IMR-90 (cell line): ENCODE data around the gene ARPC5. TPM values are rescaled to one million over a fixed set of nuclear protein-coding genes. Genes with fewer than 3 reads are reported as not detected.

Experiments used
- ATAC-seq: fragments of 200-7000 bp; cut with Tn5 transposase; 2 replicates; pipeline ENCODE4 v1.9.1; 2020; ENCODE audit warnings: low read depth, mild to moderate bottlenecking, moderate library complexity
- BruUV-seq: library from RNA; stranded (reverse); fragments of 400-500 nt; replicated peaks from 2 replicates; lab custom pipeline; 2021; lab: Mats Ljungman, UMichigan
- CTCF ChIA-PET: fragments of 300-600 bp; formaldehyde crosslinking; extraction: SDS; loops from one replicate; lab custom pipeline; 2021; ENCODE audit warnings: antibody characterized with exemption; lab: Yijun Ruan, JAX
- POLR2A ChIA-PET: fragments of 300-600 bp; sonication (Branson Sonifier 250); formaldehyde crosslinking; loops from one replicate; lab custom pipeline; 2022; ENCODE audit warnings: antibody characterized with exemption; ENCODE audit not compliant: unreplicated experiment; lab: Charles Lee
- DNase-seq: peaks from one replicate; pipeline ENCODE4 v3.0.0; 2013
- H2AFZ ChIP-seq: replicated peaks from 2 replicates; pipeline ENCODE3; 2013; ENCODE audit warnings: low read length, mild to moderate bottlenecking; ENCODE audit not compliant: poor library complexity
- H2AK5ac ChIP-seq: 2 replicates; pipeline ENCODE4 v1.6.1; 2013; ENCODE audit warnings: low read depth, low read length, inconsistent platforms
- H2AK9ac ChIP-seq: replicated peaks from 2 replicates; pipeline ENCODE3; 2013; ENCODE audit warnings: mild to moderate bottlenecking, low read depth, low read length, moderate library complexity; ENCODE audit not compliant: poor library complexity
- H2BK120ac ChIP-seq: 2 replicates; pipeline ENCODE4 v1.6.1; 2013; ENCODE audit warnings: low read depth, low read length, inconsistent platforms
- H2BK15ac ChIP-seq: 3 replicates; pipeline ENCODE4 v1.6.1; 2013; ENCODE audit warnings: low read depth, low read length, inconsistent platforms
- H2BK20ac ChIP-seq: 2 replicates; pipeline ENCODE4 v1.6.1; 2013; ENCODE audit warnings: low read depth, mild to moderate bottlenecking, inconsistent platforms, low read length, moderate library complexity
- H2BK5ac ChIP-seq: 2 replicates; pipeline ENCODE4 v1.6.1; 2013; ENCODE audit warnings: mild to moderate bottlenecking, low read depth, low read length, inconsistent platforms; ENCODE audit not compliant: poor library complexity, severe bottlenecking
- H3K14ac ChIP-seq: replicated peaks from 2 replicates; pipeline ENCODE4 v1.6.1; 2013; ENCODE audit warnings: low read depth, low read length, inconsistent platforms
- H3K18ac ChIP-seq: 2 replicates; pipeline ENCODE4 v1.6.1; 2013; ENCODE audit warnings: low read depth, low read length, control low read depth
- H3K23ac ChIP-seq: 2 replicates; pipeline ENCODE4 v1.6.1; 2013; ENCODE audit warnings: low read depth, low read length, inconsistent platforms
- H3K27ac ChIP-seq: 2 replicates; pipeline ENCODE4 v1.5.1; 2013; ENCODE audit warnings: mild to moderate bottlenecking, control low read depth, low read length; ENCODE audit not compliant: insufficient read depth
- H3K27me3 ChIP-seq: 2 replicates; pipeline ENCODE4 v1.6.1; 2013; ENCODE audit warnings: low read length; ENCODE audit not compliant: control insufficient read depth, insufficient read depth
- H3K36me3 ChIP-seq: 2 replicates; pipeline ENCODE4 v1.6.1; 2013; ENCODE audit warnings: low read length, mixed read lengths; ENCODE audit not compliant: control insufficient read depth, insufficient read depth
- H3K4ac ChIP-seq: 2 replicates; pipeline ENCODE4 v1.6.1; 2013; ENCODE audit warnings: low read depth, low read length, inconsistent platforms
- H3K4me1 ChIP-seq: 2 replicates; pipeline ENCODE4 v1.6.1; 2013; ENCODE audit warnings: low read length, mixed read lengths; ENCODE audit not compliant: control insufficient read depth, insufficient read depth
- H3K4me2 ChIP-seq: 2 replicates; pipeline ENCODE4 v1.6.1; 2013; ENCODE audit warnings: low read depth, mild to moderate bottlenecking, control low read depth, low read length, moderate library complexity
- H3K4me3 ChIP-seq: 2 replicates; pipeline ENCODE4 v1.5.1; 2013; ENCODE audit warnings: low read depth, mild to moderate bottlenecking, control low read depth, low read length, moderate library complexity; ENCODE audit not compliant: insufficient read depth
- H3K56ac ChIP-seq: 2 replicates; pipeline ENCODE4 v1.6.1; 2013; ENCODE audit warnings: low read length, inconsistent platforms; ENCODE audit not compliant: insufficient read depth; ENCODE audit errors: extremely low read depth
- H3K79me1 ChIP-seq, 2 experiments: 2 replicates each; pipeline ENCODE4 v1.6.1; 2013; ENCODE audit warnings: low read length in 2 of 2, inconsistent platforms in 1 of 2, low read depth in 1 of 2
- H3K9ac ChIP-seq: 2 replicates; pipeline ENCODE4 v1.6.1; 2013; ENCODE audit warnings: low read depth, low read length, control low read depth
- H3K9me1 ChIP-seq: 2 replicates; pipeline ENCODE4 v1.6.1; 2013; ENCODE audit warnings: low read length, inconsistent platforms; ENCODE audit not compliant: insufficient read depth
- H3K9me3 ChIP-seq: 2 replicates; pipeline ENCODE4 v1.6.1; 2013; ENCODE audit warnings: low read length; ENCODE audit not compliant: control insufficient read depth, insufficient read depth
- H4K20me1 ChIP-seq: 2 replicates; pipeline ENCODE4 v1.6.1; 2013; ENCODE audit warnings: low read length, inconsistent platforms; ENCODE audit not compliant: insufficient read depth
- H4K5ac ChIP-seq: 2 replicates; pipeline ENCODE4 v1.6.1; 2013; ENCODE audit warnings: mild to moderate bottlenecking, low read depth, low read length, control low read depth
- H4K8ac ChIP-seq, 2 experiments: 2 replicates each; pipeline ENCODE4 v1.6.1; 2013; ENCODE audit warnings: low read depth in 2 of 2, low read length in 2 of 2, control low read depth in 1 of 2, inconsistent platforms in 1 of 2
- H4K91ac ChIP-seq: 2 replicates; pipeline ENCODE4 v1.6.1; 2013; ENCODE audit warnings: low read depth, low read length, inconsistent platforms; ENCODE audit not compliant: insufficient read depth
- BHLHE40 ChIP-seq: fragments of 150-350 bp; IDR thresholded peaks from 2 replicates; pipeline ENCODE4 v1.6.1; 2016; ENCODE audit warnings: mild to moderate bottlenecking, low read depth, low read length
- CHD1 ChIP-seq: IDR thresholded peaks from 2 replicates; pipeline ENCODE4 v1.6.1; 2012; ENCODE audit warnings: low read depth, low read length, improper control_type of control experiment
- CTCF ChIP-seq: conservative IDR thresholded peaks from 2 replicates; pipeline ENCODE4 v1.5.1; 2012; ENCODE audit warnings: mild to moderate bottlenecking, low read depth, low read length, improper control_type of control experiment
- FOS ChIP-seq: fragments of 150-350 bp; IDR thresholded peaks from 2 replicates; pipeline ENCODE4 v1.6.1; 2016; ENCODE audit warnings: low read depth, low read length
- MAFK ChIP-seq: IDR thresholded peaks from 2 replicates; pipeline ENCODE4 v1.6.1; 2012; ENCODE audit warnings: low read depth, low read length, improper control_type of control experiment
- MAZ ChIP-seq: IDR thresholded peaks from 2 replicates; pipeline ENCODE4 v1.6.1; 2012; ENCODE audit warnings: low read depth, mild to moderate bottlenecking, low read length, improper control_type of control experiment, moderate library complexity, borderline replicate concordance
- MXI1 ChIP-seq: IDR thresholded peaks from 2 replicates; pipeline ENCODE4 v1.6.1; 2012; ENCODE audit warnings: low read depth, mild to moderate bottlenecking, low read length, moderate library complexity, borderline replicate concordance
- NFE2L2 ChIP-seq: fragments of 150-350 bp; IDR thresholded peaks from 2 replicates; pipeline ENCODE4 v1.6.1; 2016; ENCODE audit warnings: low read depth, mild to moderate bottlenecking, low read length
- POLR2A ChIP-seq: IDR thresholded peaks from 2 replicates; pipeline ENCODE4 v1.6.1; 2012; ENCODE audit warnings: mild to moderate bottlenecking, low read depth, low read length
- RCOR1 ChIP-seq: IDR thresholded peaks from 2 replicates; pipeline ENCODE4 v1.6.1; 2012; ENCODE audit warnings: mild to moderate bottlenecking, low read length, improper control_type of control experiment; ENCODE audit not compliant: insufficient replicate concordance
- RFX5 ChIP-seq: IDR thresholded peaks from 2 replicates; pipeline ENCODE4 v1.8.0; 2012; ENCODE audit warnings: low read depth, mild to moderate bottlenecking, low read length, moderate library complexity
- SMC3 ChIP-seq: fragments of 150-350 bp; IDR thresholded peaks from 2 replicates; pipeline ENCODE4 v1.6.1; 2016; ENCODE audit warnings: low read depth, mild to moderate bottlenecking, antibody characterized with exemption, low read length, moderate library complexity
- USF2 ChIP-seq: fragments of 150-350 bp; IDR thresholded peaks from 2 replicates; pipeline ENCODE4 v1.6.1; 2017; ENCODE audit warnings: mild to moderate bottlenecking, antibody characterized with exemption, low read length, low read depth
- WGBS, 2 experiments: methylation state at CpG; one replicate each; pipeline versions ENCODE4 v1.1.5 to v1.1.7; 2013; ENCODE audit warnings: missing lambda C conversion rate in 2 of 2; ENCODE audit not compliant: insufficient read length in 1 of 2; ENCODE audit errors: extremely low coverage in 2 of 2; 5-methylcytosine and 5-hydroxymethylcytosine counted together
- dilution Hi-C: fragments of 300-500 bp; cut with HindIII; formaldehyde crosslinking; loops from one replicate; pipeline ENCODE4 v1.14.3; 2018; ENCODE audit warnings: low sequenced_read_pairs; ENCODE audit not compliant: unreplicated experiment
- in situ Hi-C: fragments of 300-500 bp; cut with MboI; formaldehyde crosslinking; loops from 3 replicates; pipeline ENCODE4 v1.14.3; 2019; ENCODE audit warnings: low sequenced_read_pairs, inconsistent platforms, mixed read lengths
- intact Hi-C: fragments of 100-400 bp; cut with micrococcal nuclease; formaldehyde crosslinking; loops from 2 replicates; pipeline ENCODE4 v1.10.0; 2022
- polyA plus RNA-seq, 3 experiments: library from polyadenylated mRNA; depleted of rRNA; stranded (reverse); fragments of >200 nt; gene quantifications; 2 replicates each; pipeline ENCODE4 v1.2.3, GENCODE V29; 2012; ENCODE audit warnings: low replicate concordance in 1 of 3
- total RNA-seq: library from RNA; depleted of rRNA; stranded (reverse); fragments of >200 nt; gene quantifications from 2 replicates; pipeline ENCODE4 v1.2.3, GENCODE V29; 2012

Gene ARPC5
- total and polyA plus RNA-seq, 2 of the 4 experiments (the other 2 are of a cell fraction), result 132 to 212 TPM

GRCh38 chr1:183652547-183653461 is 17.2 kb upstream of the ARPC5 start, which contains the start of gene APOBEC4:
APOBEC4 (minus strand) TSS chr1:183653316; CDS start chr1:183648781, 4,535 bp downstream.
- peaks cover 6% of the 10 kb centered on the region for H3K4me1 ChIP-seq
- no peak within 1 kb of the TSS for H3K4me2 ChIP-seq
- dilution Hi-C loops, result loop anchor here (25.0 kb wide), 1 partner anchor 259 kb away; no protein-coding TSS in a partner anchor
- no peaks in the 10 kb centered on the region for H4K20me1 ChIP-seq
- H2AK9ac ChIP-seq, result no peak within 1 kb of the TSS
- no peak within 1 kb of the TSS for H3K18ac ChIP-seq
- H4K91ac ChIP-seq, result no peak within 1 kb of the TSS
- intact Hi-C loops, result loop anchor here (10.0 kb wide), 1 partner anchor 572 kb away; no protein-coding TSS in a partner anchor
- H4K8ac ChIP-seq, result no peak within 1 kb of the TSS
- H3K9ac ChIP-seq, result no peak within 1 kb of the TSS
- no peaks in the 10 kb centered on the region for H3K36me3 ChIP-seq
- ChIA-PET CTCF (interaction anchor here (4.2 kb wide), 1 partner anchor 263 kb away, joined by 55 read pairs; no protein-coding TSS in a partner anchor), POLR2A (no interaction called here)
- no peak within 1 kb of the TSS for H3K4me3 ChIP-seq
- in situ Hi-C loops, result loop anchor here (5.0 to 25.0 kb wide), 2 partner anchors 259 to 1009 kb away; no protein-coding TSS in a partner anchor
- H4K5ac ChIP-seq, result no peak within 1 kb of the TSS
- H3K79me1 ChIP-seq, result peaks cover 5% of the 10 kb centered on the region in 2 experiments; a peak in 1 of 4 replicates
- no peak within 1 kb of the TSS for H2BK20ac ChIP-seq
- no TSS peak for BruUV-seq
- no peak within 1 kb of the TSS for H2BK15ac ChIP-seq
- no peaks in the 10 kb centered on the region for H3K27me3 ChIP-seq
- H3K27ac ChIP-seq, result no peak within 1 kb of the TSS
- no peak within 1 kb of the TSS for H3K14ac ChIP-seq
- no peak within 1 kb of the TSS for H3K56ac ChIP-seq
- whole genome bisulfite sequencing, 2 experiments, result 100% methylated on average over 1 of the region's 5 CpGs; no CpG with 5 or more reads in 1 of the 2 experiments
- no peaks in the 10 kb centered on the region for H3K9me3 ChIP-seq
- no peak for DNase-seq
- H3K23ac ChIP-seq, result no peak within 1 kb of the TSS
- H2AFZ ChIP-seq, result no peak within 1 kb of the TSS
- no peak for ATAC-seq
- no peak within 1 kb of the TSS; the same call in 1 of the 2 replicates for H2AK5ac ChIP-seq
- H3K4ac ChIP-seq, result no peak within 1 kb of the TSS
- H3K9me1 ChIP-seq, result no peaks in the 10 kb centered on the region
- no peak within 1 kb of the TSS for H2BK5ac ChIP-seq
- no peak within 1 kb of the TSS for H2BK120ac ChIP-seq
- no peak for TF ChIP-seq FOS
- no peak for TF ChIP-seq RFX5
- TF ChIP-seq USF2, result no peak
- no peak for TF ChIP-seq CTCF
- no peak for TF ChIP-seq MAFK
- no peak for TF ChIP-seq SMC3
- TF ChIP-seq MXI1, result no peak
- TF ChIP-seq POLR2A, result no peak
- TF ChIP-seq NFE2L2, result no peak
- TF ChIP-seq RCOR1, result no peak
- TF ChIP-seq BHLHE40, result no peak
- no peak for TF ChIP-seq MAZ
- no peak for TF ChIP-seq CHD1
